Putamen (tissue), 1 donor: Measurements from ENCODE around the gene PIGQ.

Source experiments
- DNase-seq: peaks from one replicate; pipeline ENCODE4 v3.0.0-alpha.2; 2016; ENCODE audit warnings: low spot score

The PIGQ gene

GRCh38 chr16:534135-534534 lies 35.6 kb upstream of the PIGQ start:
- no peak for DNase-seq

- no peak for DNase-seq
Observed at GRCh38 chr16:534856-535445, 34.8 kb upstream of the PIGQ start.

- DNase-seq, result no peak
Observed at GRCh38 chr16:535446-536405, 34.0 kb upstream of the PIGQ start.

- no peak for DNase-seq
Observed at GRCh38 chr16:536746-537145, 33.0 kb upstream of the PIGQ start.

GRCh38 chr16:537415-538335 lies 32.1 kb upstream of the PIGQ start:
- DNase-seq, result no peak

- no peak for DNase-seq
Observed at GRCh38 chr16:539901-540530, 29.8 kb upstream of the PIGQ start.

- no peak for DNase-seq
Observed at GRCh38 chr16:540645-541340, 29.0 kb upstream of the PIGQ start.

- DNase-seq, result no peak
Observed at GRCh38 chr16:543301-544164, 26.2 kb upstream of the PIGQ start.

- no peak for DNase-seq
Observed at GRCh38 chr16:544517-544916, 25.3 kb upstream of the PIGQ start.

GRCh38 chr16:546909-547770 lies 22.6 kb upstream of the PIGQ start:
- no peak for DNase-seq

- DNase-seq, result no peak
Observed at GRCh38 chr16:548586-548985, 21.2 kb upstream of the PIGQ start.

- DNase-seq, result no peak
Observed at GRCh38 chr16:549544-550263, 20.1 kb upstream of the PIGQ start.

- DNase-seq, result no peak
Observed at GRCh38 chr16:551210-551609, 18.6 kb upstream of the PIGQ start.

GRCh38 chr16:552171-552570 lies 17.6 kb upstream of the PIGQ start:
- DNase-seq, result no peak

GRCh38 chr16:553601-554296 lies 16.0 kb upstream of the PIGQ start:
- no peak for DNase-seq

GRCh38 chr16:554297-554621 lies 15.5 kb upstream of the PIGQ start:
- DNase-seq, result no peak

GRCh38 chr16:554640-555365 lies 15.0 kb upstream of the PIGQ start:
- DNase-seq, result no peak
